Activated B cell treated with CpG ODN at 0.5 μM for 24 hours (primary cell): Measurements from ENCODE around the gene BEX4. TPM values are rescaled to one million over a fixed set of nuclear protein-coding genes. Genes with fewer than 3 reads are reported as not detected.

Experiments
- ATAC-seq: fragments of 200-7000 bp; cut with Tn5 transposase; one replicate; pipeline ENCODE4 v1.10.0; 2021; ENCODE audit warnings: low read depth, mild to moderate bottlenecking, moderate library complexity
- CTCF ChIA-PET: fragments of 350-600 bp; sonication (Branson Sonifier 250); formaldehyde crosslinking; loops from one replicate; lab custom pipeline; 2021; ENCODE audit warnings: antibody characterized with exemption; lab: Charles Lee
- POLR2A ChIA-PET: fragments of 350-600 bp; sonication (Branson Sonifier 250); formaldehyde crosslinking; loops from one replicate; lab custom pipeline; 2021; ENCODE audit warnings: antibody characterized with exemption; lab: Charles Lee
- DNase-seq: peaks from one replicate; pipeline ENCODE4 v3.0.0; 2022
- H3K27ac Mint-ChIP-seq: one replicate; pipeline ENCODE4 v1.8.0; 2020; ENCODE audit warnings: mixed read lengths
- H3K27me3 Mint-ChIP-seq: one replicate; pipeline ENCODE4 v1.8.0; 2021; ENCODE audit warnings: mixed read lengths
- H3K36me3 Mint-ChIP-seq: one replicate; pipeline ENCODE4 v1.8.0; 2021; ENCODE audit warnings: low read depth, mixed read lengths
- H3K4me1 Mint-ChIP-seq: one replicate; pipeline ENCODE4 v1.8.0; 2021; ENCODE audit warnings: mixed read lengths
- H3K4me3 Mint-ChIP-seq: one replicate; pipeline ENCODE4 v1.8.0; 2020; ENCODE audit warnings: mild to moderate bottlenecking, mixed read lengths
- H3K9me3 Mint-ChIP-seq: one replicate; pipeline ENCODE4 v1.8.0; 2020; ENCODE audit warnings: mixed read lengths
- CTCF ChIP-seq: fragments of 200-600 bp; IDR thresholded peaks from one replicate; pipeline ENCODE4 v1.8.0; 2022; ENCODE audit warnings: antibody characterized with exemption, mild to moderate bottlenecking
- intact Hi-C: fragments of 100-400 bp; cut with micrococcal nuclease; formaldehyde crosslinking; loops from one replicate; pipeline ENCODE4 v1.15.1; 2024
- total RNA-seq: library from RNA; stranded (reverse); gene quantifications from 2 replicates; pipeline ENCODE4 v1.2.3, GENCODE V29; 2022

The BEX4 gene
- total RNA-seq, 1 donor from 2014 or later = 12.1 TPM

- CTCF ChIA-PET = interaction anchor here (2.3 kb wide), 1 partner anchor 254 kb away, joined by 19 read pairs; no protein-coding TSS in a partner anchor
- Mint-ChIP-seq H3K27me3 (no peaks in the 10 kb centered on the region), H3K36me3 (no peaks in the 10 kb centered on the region), H3K27ac (no peak overlapping the region), H3K9me3 (no peaks in the 10 kb centered on the region), H3K4me3 (no peak overlapping the region), H3K4me1 (peaks cover 6% of the 10 kb centered on the region)
- no peak for DNase-seq
- intact Hi-C loops = loop anchor here (5.0 to 10.0 kb wide), 2 partner anchors 707 to 955 kb away; partner anchors contain the start of gene FAM199X
- TF ChIP-seq CTCF = no peak
- POLR2A ChIA-PET = no interaction called here
- ATAC-seq = no peak
Observed at GRCh38 chrX:103210056-103210455, 4.9 kb upstream of the BEX4 start.

GRCh38 chrX:103211012-103211715, 3.7 kb upstream of the BEX4 start:
- H3K9me3 Mint-ChIP-seq = no peaks in the 10 kb centered on the region
- H3K4me3 Mint-ChIP-seq = no peak overlapping the region
- H3K27me3 Mint-ChIP-seq = no peaks in the 10 kb centered on the region
- intact Hi-C loops = loop anchor here (1.0 to 10.0 kb wide), 5 partner anchors 37 to 954 kb away; partner anchors contain the start of gene FAM199X
- no peak for TF ChIP-seq CTCF
- DNase-seq (no peak), ATAC-seq (no peak)
- POLR2A ChIA-PET = no interaction called here
- H3K4me1 Mint-ChIP-seq = peaks cover 9% of the 10 kb centered on the region
- H3K36me3 Mint-ChIP-seq = peaks cover 1% of the 10 kb centered on the region
- CTCF ChIA-PET = interaction anchor here (1.0 to 2.3 kb wide), 5 partner anchors 38 to 277 kb away, joined by 3 to 19 read pairs (median 4); partner anchors contain the start of gene TCEAL8
- no peak overlapping the region for H3K27ac Mint-ChIP-seq

- ChIA-PET POLR2A (no interaction called here), CTCF (no interaction called here)
- DNase-seq (no peak), ATAC-seq (no peak)
- H3K4me3 Mint-ChIP-seq = no peak overlapping the region
- peaks cover 9% of the 10 kb centered on the region for H3K4me1 Mint-ChIP-seq
- intact Hi-C loops = loop anchor here (5.0 to 10.0 kb wide), 2 partner anchors 704 to 952 kb away; partner anchors contain the start of gene FAM199X
- H3K9me3 Mint-ChIP-seq = no peaks in the 10 kb centered on the region
- no peak for TF ChIP-seq CTCF
- H3K27ac Mint-ChIP-seq = no peak overlapping the region
- H3K27me3 Mint-ChIP-seq = no peaks in the 10 kb centered on the region
- peaks cover 3% of the 10 kb centered on the region for H3K36me3 Mint-ChIP-seq
Observed at GRCh38 chrX:103212749-103213457, 2.0 kb upstream of the BEX4 start.

GRCh38 chrX:103215425-103215991, 600 bp downstream of the BEX4 start:
- CTCF ChIA-PET = no interaction called here
- Mint-ChIP-seq H3K4me3 (peak overlapping the region; percentile 87), H3K36me3 (peaks cover 3% of the 10 kb centered on the region), H3K4me1 (peaks cover 9% of the 10 kb centered on the region), H3K9me3 (no peaks in the 10 kb centered on the region), H3K27me3 (peaks cover 6% of the 10 kb centered on the region), H3K27ac (no peak overlapping the region)
- POLR2A ChIA-PET = no interaction called here
- ATAC-seq (peak; percentile 38), DNase-seq (no peak)
- intact Hi-C loops = loop anchor here (2.0 to 10.0 kb wide), 3 partner anchors 95 to 949 kb away; partner anchors contain the start of genes BEX2, FAM199X and MORF4L2
- TF ChIP-seq CTCF = no peak
